Sigmoid colon (tissue), 7 donors: ENCODE results near the gene UNC80. TPM values are rescaled to one million over a fixed set of nuclear protein-coding genes. Genes with fewer than 3 reads are reported as not detected.

Experiments
- DNase-seq: peaks from one replicate; pipeline ENCODE4 v3.0.0-alpha.2; 2019
- H3K27ac ChIP-seq, 4 donors: fragments of 200-600 bp; sonication (generic); one replicate each; pipeline ENCODE4 v1.5.1; 2016 to 2019; ENCODE audit warnings: mild to moderate bottlenecking in 1 of 4
- H3K27me3 ChIP-seq, 3 donors: fragments of 200-600 bp; sonication (generic); one replicate each; pipeline ENCODE4 v1.5.1; 2019; ENCODE audit warnings: mild to moderate bottlenecking in 1 of 3
- H3K36me3 ChIP-seq, 4 donors: fragments of 200-600 bp; sonication (generic); one replicate each; pipeline ENCODE4 v1.5.1; 2016 to 2019
- H3K4me1 ChIP-seq, 4 donors: fragments of 200-600 bp; sonication (generic); one replicate each; pipeline ENCODE4 v1.5.1; 2017 to 2019
- H3K4me3 ChIP-seq, 4 donors: fragments of 200-600 bp; sonication (generic); one replicate each; pipeline ENCODE4 v1.5.1; 2017 to 2019; ENCODE audit warnings: mild to moderate bottlenecking in 2 of 4, moderate library complexity in 1 of 4
- H3K9me3 ChIP-seq, 4 donors: fragments of 200-600 bp in 3 of 4; sonication (generic) in 3 of 4; one replicate each; pipeline versions ENCODE4 v1.5.1 to v1.6.1; 2013 to 2019
- EP300 ChIP-seq, 4 donors: sonication (generic); formaldehyde crosslinking; IDR thresholded peaks; one replicate each; pipeline ENCODE4 v1.6.1; 2017; ENCODE audit warnings: antibody characterized with exemption in 4 of 4
- POLR2A ChIP-seq, 2 donors: fragments of 450-650 bp; IDR thresholded peaks; one replicate each; pipeline ENCODE4 v1.6.1; 2016; ENCODE audit warnings: antibody characterized with exemption in 2 of 2, mild to moderate bottlenecking in 2 of 2, moderate library complexity in 2 of 2
- POLR2AphosphoS5 ChIP-seq, 4 donors: sonication (generic); formaldehyde crosslinking; IDR thresholded peaks; one replicate each; pipeline ENCODE4 v1.6.1; 2017; ENCODE audit warnings: antibody characterized with exemption in 4 of 4
- WGBS, 2 donors: extraction: QIAGEN DNeasy Blood & Tissue Kit; methylation state at CpG; one replicate each; pipeline ENCODE4 v1.1.7; 2013; 5-methylcytosine and 5-hydroxymethylcytosine counted together
- intact Hi-C: fragments of 100-400 bp; cut with DNase I; formaldehyde crosslinking; loops from one replicate; pipeline ENCODE4 v1.15.1; 2023
- polyA plus RNA-seq, 3 donors: library from polyadenylated mRNA; stranded (reverse); fragments of 200-250 nt; gene quantifications; one replicate each; pipeline ENCODE4 v1.2.3, GENCODE V29; 2013
- total RNA-seq, 4 donors: library from RNA; depleted of rRNA; stranded (reverse); fragments of >200 nt; gene quantifications; one replicate each; pipeline ENCODE4 v1.1.0, GENCODE V29; 2016
- TF ChIP-seq, protein P1 (sequence below), 4 experiments: fragments of 450-650 bp in 3 of 4; fragments of 200-600 bp in 1 of 4; IDR thresholded peaks; one replicate each; pipeline ENCODE4 v1.5.1; 2016 to 2019; ENCODE audit warnings: antibody characterized with exemption in 4 of 4, mild to moderate bottlenecking in 3 of 4, moderate library complexity in 2 of 4
- donor health status: healthy with polysubstance abuse.
- donor health status: Bipolar disorder and iron deficiency.
- donor health status: healthy.

Gene UNC80
- total and polyA plus RNA-seq, 7 donors, result 0.26 to 2.4 (median 0.83) TPM; not detected in 2

GRCh38 chr2:209946539-209946938 lies 174.9 kb downstream of the UNC80 start:
- WGBS, 2 donors, result 30 to 70% methylated on average over 1 of the region's 1 CpG
- Histone ChIP-seq H3K4me1 (peaks cover 0 to 14% (median 5%) of the 10 kb centered on the region in 4 donors), H3K36me3 (no peaks in the 10 kb centered on the region), H3K27ac (no peak overlapping the region), H3K9me3 (no peaks in the 10 kb centered on the region), H3K27me3 (no peaks in the 10 kb centered on the region), H3K4me3 (no peak overlapping the region)
- TF ChIP-seq POLR2AphosphoS5 (IDR thresholded peaks at IDR 0.05), result no peak
- TF ChIP-seq, protein P1, sequence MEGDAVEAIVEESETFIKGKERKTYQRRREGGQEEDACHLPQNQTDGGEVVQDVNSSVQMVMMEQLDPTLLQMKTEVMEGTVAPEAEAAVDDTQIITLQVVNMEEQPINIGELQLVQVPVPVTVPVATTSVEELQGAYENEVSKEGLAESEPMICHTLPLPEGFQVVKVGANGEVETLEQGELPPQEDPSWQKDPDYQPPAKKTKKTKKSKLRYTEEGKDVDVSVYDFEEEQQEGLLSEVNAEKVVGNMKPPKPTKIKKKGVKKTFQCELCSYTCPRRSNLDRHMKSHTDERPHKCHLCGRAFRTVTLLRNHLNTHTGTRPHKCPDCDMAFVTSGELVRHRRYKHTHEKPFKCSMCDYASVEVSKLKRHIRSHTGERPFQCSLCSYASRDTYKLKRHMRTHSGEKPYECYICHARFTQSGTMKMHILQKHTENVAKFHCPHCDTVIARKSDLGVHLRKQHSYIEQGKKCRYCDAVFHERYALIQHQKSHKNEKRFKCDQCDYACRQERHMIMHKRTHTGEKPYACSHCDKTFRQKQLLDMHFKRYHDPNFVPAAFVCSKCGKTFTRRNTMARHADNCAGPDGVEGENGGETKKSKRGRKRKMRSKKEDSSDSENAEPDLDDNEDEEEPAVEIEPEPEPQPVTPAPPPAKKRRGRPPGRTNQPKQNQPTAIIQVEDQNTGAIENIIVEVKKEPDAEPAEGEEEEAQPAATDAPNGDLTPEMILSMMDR (IDR thresholded peaks at IDR 0.05), result no peak
- TF ChIP-seq POLR2A (IDR thresholded peaks at IDR 0.05), result no peak
- no peak for TF ChIP-seq EP300 (IDR thresholded peaks at IDR 0.05)
- DNase-seq, result no peak
- intact Hi-C loops, result no loop called here

DNA sequence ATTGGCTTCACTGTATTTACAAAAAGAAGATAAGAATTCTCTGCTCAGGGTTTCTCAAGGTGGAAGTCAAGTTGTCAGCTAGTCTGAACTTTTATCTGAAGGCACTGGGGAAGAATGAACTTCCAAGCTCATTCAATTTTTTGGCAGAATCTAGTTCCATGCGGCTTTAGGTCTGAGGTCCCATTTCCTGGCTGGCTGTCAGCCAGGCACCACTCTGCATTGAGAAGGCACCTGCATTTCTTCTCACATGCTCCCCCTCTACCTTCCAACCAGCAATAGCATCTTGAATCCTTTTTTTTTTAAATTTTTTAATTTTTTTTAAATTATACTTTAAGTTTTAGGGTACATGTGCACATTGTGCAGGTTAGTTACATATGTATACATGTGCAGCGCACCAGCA lies 184.6 kb downstream of the UNC80 start:
- Histone ChIP-seq H3K36me3 (no peaks in the 10 kb centered on the region), H3K4me1 (peaks cover 0 to 12% (median 11%) of the 10 kb centered on the region in 4 donors), H3K9me3 (no peaks in the 10 kb centered on the region), H3K27ac (no peak overlapping the region), H3K4me3 (no peak overlapping the region), H3K27me3 (no peaks in the 10 kb centered on the region)
- WGBS, 2 donors, result 63 to 69% methylated on average over 2 of the region's 2 CpGs
- TF ChIP-seq EP300 (IDR thresholded peaks at IDR 0.05) (no peak), POLR2A (IDR thresholded peaks at IDR 0.05) (no peak), POLR2AphosphoS5 (IDR thresholded peaks at IDR 0.05) (no peak)
- TF ChIP-seq, protein P1 (IDR thresholded peaks at IDR 0.05), result no peak
- intact Hi-C loops, result no loop called here
- no peak for DNase-seq

- TF ChIP-seq EP300 (IDR thresholded peaks at IDR 0.05) (no peak), POLR2A (IDR thresholded peaks at IDR 0.05) (no peak), POLR2AphosphoS5 (IDR thresholded peaks at IDR 0.05) (no peak)
- TF ChIP-seq, protein P1 (IDR thresholded peaks at IDR 0.05), result no peak
- H3K27ac ChIP-seq, result no peak overlapping the region
- no peaks in the 10 kb centered on the region for H3K36me3 ChIP-seq
- intact Hi-C loops, result no loop called here
- H3K9me3 ChIP-seq, result no peaks in the 10 kb centered on the region
- peaks cover 0 to 12% (median 11%) of the 10 kb centered on the region in 4 donors for H3K4me1 ChIP-seq
- no peak overlapping the region for H3K4me3 ChIP-seq
- DNase-seq, result no peak
- 22 to 77% methylated on average over 2 of the region's 2 CpGs for WGBS, 2 donors
- no peaks in the 10 kb centered on the region for H3K27me3 ChIP-seq
Observed at GRCh38 chr2:209958016-209958415, 186.4 kb downstream of the UNC80 start.

DNA sequence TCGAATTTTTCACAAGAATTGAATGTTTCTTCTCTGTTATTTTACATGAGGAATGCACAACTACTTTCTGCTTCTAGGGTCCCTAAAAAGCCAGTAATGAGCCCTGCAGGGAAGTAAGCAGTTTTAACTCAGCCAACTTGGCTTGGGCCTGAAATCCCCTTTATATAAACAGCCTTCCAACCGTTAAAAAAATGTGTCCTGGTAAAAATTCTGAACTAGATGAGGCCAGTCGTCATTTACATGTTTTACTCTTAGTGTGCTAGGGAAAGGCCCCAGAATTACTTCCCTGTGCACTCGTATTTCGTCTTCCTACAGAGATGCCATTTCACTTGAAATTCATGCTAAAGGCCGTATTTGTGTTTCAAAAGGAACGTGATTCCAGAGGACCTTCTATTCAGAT lies 188.4 kb downstream of the UNC80 start:
- H3K4me1 ChIP-seq, result peaks cover 0 to 12% (median 11%) of the 10 kb centered on the region in 4 donors
- H3K4me3 ChIP-seq, result no peak overlapping the region
- H3K27ac ChIP-seq, result no peak overlapping the region
- WGBS, 2 donors, result 68 to 69% methylated on average over 7 of the region's 7 CpGs
- no peak for DNase-seq
- H3K36me3 ChIP-seq, result no peaks in the 10 kb centered on the region
- intact Hi-C loops, result no loop called here
- TF ChIP-seq POLR2A (IDR thresholded peaks at IDR 0.05), result no peak
- TF ChIP-seq, protein P1 (IDR thresholded peaks at IDR 0.05), result no peak
- no peak for TF ChIP-seq EP300 (IDR thresholded peaks at IDR 0.05)
- TF ChIP-seq POLR2AphosphoS5 (IDR thresholded peaks at IDR 0.05), result no peak
- no peaks in the 10 kb centered on the region for H3K27me3 ChIP-seq
- H3K9me3 ChIP-seq, result no peaks in the 10 kb centered on the region
